Ovary (tissue), 9 donors: Measurements from ENCODE around the gene SIRPA. TPM values are rescaled to one million over a fixed set of nuclear protein-coding genes. Genes with fewer than 3 reads are reported as not detected.

Source experiments
- DNase-seq, 5 donors: peaks; one replicate each; pipeline ENCODE4 v3.0.0-alpha.2; 2019 to 2020
- H3K27ac ChIP-seq, 2 donors: fragments of 200-600 bp; one replicate each; pipeline versions ENCODE4 v1.5.1 to v1.8.0; 2019 to 2022
- H3K27me3 ChIP-seq: fragments of 200-600 bp; one replicate; pipeline ENCODE4 v1.8.0; 2022
- H3K36me3 ChIP-seq: fragments of 200-600 bp; sonication (generic); one replicate; pipeline ENCODE4 v1.5.1; 2019
- H3K4me1 ChIP-seq: one replicate; pipeline ENCODE4 v1.8.1; 2013; ENCODE audit warnings: mild to moderate bottlenecking, moderate library complexity; ENCODE audit not compliant: insufficient read depth
- H3K4me3 ChIP-seq: fragments of 200-600 bp; sonication (generic); one replicate; pipeline ENCODE4 v1.5.1; 2017
- H3K9me3 ChIP-seq, 2 donors: fragments of 200-600 bp in 1 of 2; sonication (generic) in 1 of 2; one replicate each; pipeline versions ENCODE4 v1.5.1 to v1.8.1; 2013 to 2019; ENCODE audit warnings: mild to moderate bottlenecking in 1 of 2, moderate library complexity in 1 of 2
- CTCF ChIP-seq, 3 donors: fragments of 450-650 bp in 2 of 3; fragments of 200-600 bp in 1 of 3; IDR thresholded peaks; one replicate each; pipeline versions ENCODE4 v1.5.1 to v1.8.0; 2016 to 2022; ENCODE audit warnings: antibody characterized with exemption in 3 of 3, mild to moderate bottlenecking in 1 of 3
- EP300 ChIP-seq: sonication (generic); formaldehyde crosslinking; IDR thresholded peaks from one replicate; pipeline ENCODE4 v1.6.1; 2017; ENCODE audit warnings: antibody characterized with exemption
- POLR2A ChIP-seq: fragments of 450-650 bp; IDR thresholded peaks from one replicate; pipeline ENCODE4 v1.6.1; 2017; ENCODE audit warnings: antibody characterized with exemption, mild to moderate bottlenecking, moderate library complexity
- WGBS, 3 donors: extraction: QIAGEN DNeasy Blood & Tissue Kit in 1 of 3; methylation state at CpG; one replicate each; pipeline versions ENCODE4 v1.1.5 to v1.1.7; 2013 to 2017; 5-methylcytosine and 5-hydroxymethylcytosine counted together
- intact Hi-C, 4 donors: fragments of 100-400 bp; cut with DNase I; formaldehyde crosslinking; loops; one replicate each; pipeline versions ENCODE4 v1.11.0 to v1.15.1; 2022 to 2023
- polyA plus RNA-seq, 2 donors: library from polyadenylated mRNA; stranded (reverse); fragments of 200-250 nt in 1 of 2; fragments of 350-450 nt in 1 of 2; fragmentation: Illumina TruSeq in 1 of 2; extraction: RNeasy Lipid Tissue Mini Kit (QIAGEN cat#74804) in 1 of 2; gene quantifications; one replicate each; pipeline ENCODE4 v1.2.3, GENCODE V29; 2013 to 2014
- total RNA-seq, 7 donors: library from RNA; depleted of rRNA in 2 of 7; stranded (reverse); fragments of >200 nt in 2 of 7; fragmentation: NEBNext Ultra II Directional in 3 of 7; extraction: Animal tissue kit (Norgen Biotek cat#: 25700) in 3 of 7; gene quantifications; one replicate each; pipeline versions ENCODE4 v1.1.0 to v1.2.4, GENCODE V29; 2016 to 2023
- donor health status: DM: no; HTN: no; CAD: no; lungs with moderate emphysema.
- donor health status: DM: no; HTN: no; CAD: no.
- donor health status: Bipolar disorder and iron deficiency.
- donor health status: DM: yes; HTN: yes; CAD: no.
- donor health status: DM: no; HTN: no; CAD: no.
- donor health status: DM: yes; HTN: yes; CAD: no.

Gene SIRPA
- total and polyA plus RNA-seq, 9 donors = 15.7 to 45.6 (median 28.3) TPM

GRCh38 chr20:1872459-1873097, 22.6 kb upstream of the SIRPA start:
- Histone ChIP-seq H3K36me3 (no peaks in the 10 kb centered on the region), H3K27me3 (no peaks in the 10 kb centered on the region), H3K4me3 (no peak overlapping the region), H3K4me1 (no peaks in the 10 kb centered on the region), H3K27ac (no peak overlapping the region), H3K9me3 (no peaks in the 10 kb centered on the region)
- intact Hi-C loops = no loop called here
- no peak for DNase-seq
- 85 to 90% (median 87%) methylated on average over 3 of the region's 3 CpGs for WGBS, 3 donors
- no peak for TF ChIP-seq EP300
- TF ChIP-seq POLR2A = no peak
- TF ChIP-seq CTCF (IDR thresholded peaks at IDR 0.05) = no peak

GRCh38 chr20:1874450-1875182, 20.6 kb upstream of the SIRPA start:
- no peaks in the 10 kb centered on the region for H3K27me3 ChIP-seq

GRCh38 chr20:1875183-1875554, 20.0 kb upstream of the SIRPA start:
- DNase-seq = no peak
- no peaks in the 10 kb centered on the region for H3K36me3 ChIP-seq
- H3K4me3 ChIP-seq = no peak overlapping the region
- H3K4me1 ChIP-seq = no peaks in the 10 kb centered on the region
- no peak overlapping the region for H3K27ac ChIP-seq
- 59 to 75% (median 71%) methylated on average over 4 of the region's 4 CpGs for WGBS, 3 donors
- no peaks in the 10 kb centered on the region for H3K27me3 ChIP-seq
- intact Hi-C loops = no loop called here
- H3K9me3 ChIP-seq = no peaks in the 10 kb centered on the region
- TF ChIP-seq POLR2A = no peak
- no peak for TF ChIP-seq CTCF (IDR thresholded peaks at IDR 0.05)
- no peak for TF ChIP-seq EP300

More at GRCh38 chr20:1874450-1875182, 20.6 kb upstream of the SIRPA start:
- no peak overlapping the region for H3K4me3 ChIP-seq
- no peak for DNase-seq
- no peaks in the 10 kb centered on the region for H3K36me3 ChIP-seq
- no peaks in the 10 kb centered on the region for H3K4me1 ChIP-seq
- intact Hi-C loops = no loop called here
- 37 to 55% (median 41%) methylated on average over 19 of the region's 19 CpGs for WGBS, 3 donors
- H3K27ac ChIP-seq = no peak overlapping the region
- no peaks in the 10 kb centered on the region for H3K9me3 ChIP-seq
- TF ChIP-seq EP300 (no peak), CTCF (IDR thresholded peaks at IDR 0.05) (no peak), POLR2A (no peak)

GRCh38 chr20:1875762-1876161, 19.4 kb upstream of the SIRPA start:
- Histone ChIP-seq H3K27me3 (no peaks in the 10 kb centered on the region), H3K9me3 (no peaks in the 10 kb centered on the region), H3K27ac (no peak overlapping the region), H3K4me3 (no peak overlapping the region), H3K36me3 (no peaks in the 10 kb centered on the region), H3K4me1 (no peaks in the 10 kb centered on the region)
- TF ChIP-seq POLR2A (no peak), CTCF (IDR thresholded peaks at IDR 0.05) (no peak), EP300 (no peak)
- 35 to 57% (median 50%) methylated on average over 7 of the region's 7 CpGs for WGBS, 3 donors
- intact Hi-C loops = no loop called here
- no peak for DNase-seq
